Middle frontal gyrus (tissue), 1 donor: ENCODE results near the gene KRTAP5-6.
"Not testable (repeated sequence)": the region's sequence is repeated elsewhere in the genome, so short reads cannot be mapped to it uniquely, and the experiment has no call there.

ENCODE experiments used
- DNase-seq: peaks from one replicate; pipeline ENCODE4 v3.0.0-alpha.2; 2015; ENCODE audit warnings: low spot score; ENCODE audit errors: extremely low spot score

Gene KRTAP5-6

DNA sequence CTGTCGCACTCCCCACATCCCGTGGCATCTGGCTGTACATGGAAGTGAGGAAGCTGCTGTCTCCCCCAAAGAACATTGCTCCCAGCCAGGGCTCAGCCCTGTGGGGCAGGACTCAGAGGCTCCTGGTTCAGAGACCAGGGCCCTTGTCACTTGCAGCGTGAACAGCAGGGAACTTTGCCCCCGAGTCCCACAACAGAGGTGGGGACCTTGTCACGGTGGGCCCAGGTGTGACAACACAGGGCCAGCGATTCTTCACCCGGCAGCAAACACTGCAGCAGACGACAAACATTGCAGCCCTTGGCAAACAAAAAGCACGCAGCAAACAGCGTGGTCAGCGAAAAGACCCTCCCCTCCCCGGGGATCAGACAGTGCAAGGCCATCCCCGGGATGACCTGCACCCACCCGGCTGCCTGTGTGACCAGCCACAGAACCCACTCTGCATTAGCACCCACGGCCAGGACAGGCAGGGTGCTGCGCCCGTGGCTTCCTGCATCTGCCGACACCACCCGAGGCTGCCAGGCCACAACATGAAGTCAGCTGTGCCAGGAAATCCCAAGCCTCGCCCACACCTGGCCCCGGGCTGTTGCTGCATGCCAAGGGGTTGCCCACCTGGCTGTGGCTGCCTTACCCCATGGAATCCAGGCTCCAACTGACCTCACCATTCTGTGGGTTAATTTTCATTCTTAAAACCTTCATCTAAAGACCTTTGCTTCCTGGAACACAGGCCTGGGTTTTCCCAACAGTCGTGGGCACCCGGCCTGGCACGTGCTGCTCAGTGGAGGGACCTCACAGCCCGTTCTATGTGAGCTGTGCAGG, 35.3 kb upstream of the KRTAP5-6 start:
- not testable (repeated sequence) for DNase-seq

DNA sequence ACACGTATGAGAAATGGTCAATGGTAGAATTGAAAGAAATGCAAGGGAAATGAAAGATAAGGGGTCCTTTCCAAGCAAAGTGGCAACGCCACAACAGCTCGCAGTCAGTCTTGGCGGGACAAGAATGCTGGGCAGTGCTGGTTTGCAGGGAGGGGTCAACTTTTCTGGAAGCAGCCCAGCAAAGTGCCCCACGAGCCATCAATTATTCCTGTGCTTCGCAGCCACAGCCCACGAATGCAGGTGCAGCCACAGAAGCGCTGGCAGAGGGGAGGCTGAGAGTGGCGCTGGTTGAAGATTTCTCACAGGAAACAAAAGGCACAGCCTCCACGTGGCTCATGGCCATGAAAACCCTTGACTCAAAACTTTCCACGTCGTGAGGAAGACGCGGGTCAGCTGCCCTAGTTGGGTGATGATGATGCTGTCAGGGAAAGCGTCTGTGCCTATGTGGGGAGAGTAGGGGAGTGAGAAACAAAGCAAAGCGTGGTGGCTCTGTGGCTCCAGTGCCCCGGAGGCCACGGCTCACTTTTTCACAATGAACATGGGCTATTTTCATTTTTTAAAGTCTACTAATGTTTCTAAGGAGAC, 34.2 kb upstream of the KRTAP5-6 start:
- DNase-seq, result not testable (repeated sequence)

- no peak for DNase-seq
Measured at GRCh38 chr11:1665313-1665712, 31.7 kb upstream of the KRTAP5-6 start.

DNA sequence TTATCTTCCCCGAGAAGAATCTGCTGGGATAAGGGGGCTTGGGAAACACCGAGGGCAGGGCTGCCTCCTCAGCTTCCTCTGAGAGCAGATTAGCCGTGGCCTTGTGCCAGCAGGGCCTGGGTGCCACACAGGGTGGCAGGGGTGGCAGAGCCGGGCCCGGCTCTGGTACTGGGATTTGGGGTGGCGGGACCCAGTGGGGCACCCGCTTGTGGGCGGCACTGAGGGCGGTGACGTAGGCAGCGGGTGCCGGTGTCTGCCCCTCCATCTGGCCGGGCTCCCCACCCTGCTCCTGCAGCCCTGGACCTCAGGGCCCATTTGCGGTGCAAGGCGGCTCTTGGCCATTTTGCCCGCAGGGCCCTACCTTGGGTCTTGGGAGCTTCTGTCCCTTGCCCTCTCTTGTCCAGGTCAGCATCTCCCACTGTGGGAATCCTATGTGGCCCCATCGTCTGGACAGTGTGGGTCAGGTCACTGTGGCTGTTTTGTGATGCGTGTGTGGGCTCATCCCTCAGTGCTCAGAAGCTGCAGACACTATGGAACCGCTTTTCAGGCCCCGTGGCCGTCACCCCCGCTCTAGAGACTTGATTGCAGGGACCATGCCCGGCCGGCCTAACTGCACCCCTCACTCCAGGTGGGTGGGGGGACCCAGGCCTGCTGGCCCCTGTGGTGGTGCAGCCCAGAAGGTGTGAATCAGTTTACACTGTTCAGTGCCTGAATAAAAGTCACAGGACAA, 29.7 kb upstream of the KRTAP5-6 start:
- DNase-seq, result no peak

- DNase-seq, result no peak
Measured at GRCh38 chr11:1667906-1668305, 29.1 kb upstream of the KRTAP5-6 start.

DNA sequence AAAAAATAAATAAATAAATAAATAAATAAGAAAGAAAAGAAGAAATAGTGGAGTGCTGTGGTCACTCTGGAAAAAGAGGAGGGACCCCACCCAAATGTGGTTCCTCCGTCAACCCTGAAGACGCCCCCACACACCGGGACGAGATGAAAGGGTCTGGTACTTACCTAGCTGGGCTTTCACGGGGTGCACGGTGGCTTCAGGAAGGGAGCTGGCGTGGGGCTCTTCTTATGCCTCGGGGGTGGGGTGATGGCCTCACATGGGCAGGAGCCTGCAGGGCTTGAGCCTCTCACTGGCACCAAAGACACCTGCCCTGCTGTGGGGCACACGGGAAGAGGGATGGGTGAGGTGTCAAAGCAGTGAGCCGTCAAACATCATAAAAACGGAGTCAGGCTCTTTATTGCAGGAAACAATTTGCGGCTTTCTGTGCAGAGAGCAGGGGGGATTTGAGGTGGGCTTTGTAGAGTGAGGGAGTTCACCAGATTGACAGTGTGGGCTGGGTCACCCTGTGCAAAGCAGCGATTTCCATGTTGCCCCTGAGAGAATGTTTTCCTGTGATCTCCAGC, 28.0 kb upstream of the KRTAP5-6 start:
- DNase-seq, result no peak

GRCh38 chr11:1669546-1670218, 27.3 kb upstream of the KRTAP5-6 start:
- DNase-seq, result no peak

DNA sequence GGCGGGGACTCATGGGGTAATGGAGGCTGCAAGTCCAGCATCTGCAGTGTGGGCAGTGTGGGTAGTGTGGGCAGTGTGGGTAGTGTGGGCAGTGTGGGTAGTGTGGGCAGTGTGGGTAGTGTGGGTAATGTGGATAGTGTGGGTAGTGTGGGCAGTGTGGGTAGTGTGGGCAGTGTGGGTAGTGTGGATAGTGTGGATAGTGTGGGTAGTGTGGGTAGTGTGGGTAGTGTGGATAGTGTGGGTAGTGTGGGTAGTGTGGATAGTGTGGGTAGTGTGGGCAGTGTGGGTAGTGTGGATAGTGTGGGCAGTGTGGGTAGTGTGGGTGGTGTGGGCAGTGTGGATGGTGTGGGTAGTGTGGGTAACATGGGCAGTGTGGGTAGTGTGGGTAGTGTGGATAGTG, 26.5 kb upstream of the KRTAP5-6 start:
- DNase-seq, result not testable (repeated sequence)

GRCh38 chr11:1670905-1671371, 26.1 kb upstream of the KRTAP5-6 start:
- no peak for DNase-seq

DNA sequence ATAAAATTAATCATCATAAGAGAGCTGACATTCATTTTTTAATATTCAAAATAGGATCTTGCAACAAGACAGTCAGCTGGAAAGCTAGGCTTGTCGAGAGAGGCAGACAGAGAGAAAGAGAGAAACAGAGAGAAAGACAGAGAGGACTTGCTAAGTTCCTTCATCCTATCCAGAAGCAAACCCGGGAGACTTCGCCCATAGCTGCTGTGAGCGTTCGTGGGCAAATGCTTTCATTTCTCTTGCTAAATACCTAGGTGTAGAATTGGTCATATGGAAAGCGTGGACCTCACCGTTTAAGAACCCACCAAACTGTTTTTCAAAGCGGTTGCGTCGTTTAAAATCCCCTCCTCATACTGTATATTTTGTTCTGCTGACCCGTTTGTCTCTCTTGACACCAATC, 25.3 kb upstream of the KRTAP5-6 start:
- DNase-seq, result no peak

DNA sequence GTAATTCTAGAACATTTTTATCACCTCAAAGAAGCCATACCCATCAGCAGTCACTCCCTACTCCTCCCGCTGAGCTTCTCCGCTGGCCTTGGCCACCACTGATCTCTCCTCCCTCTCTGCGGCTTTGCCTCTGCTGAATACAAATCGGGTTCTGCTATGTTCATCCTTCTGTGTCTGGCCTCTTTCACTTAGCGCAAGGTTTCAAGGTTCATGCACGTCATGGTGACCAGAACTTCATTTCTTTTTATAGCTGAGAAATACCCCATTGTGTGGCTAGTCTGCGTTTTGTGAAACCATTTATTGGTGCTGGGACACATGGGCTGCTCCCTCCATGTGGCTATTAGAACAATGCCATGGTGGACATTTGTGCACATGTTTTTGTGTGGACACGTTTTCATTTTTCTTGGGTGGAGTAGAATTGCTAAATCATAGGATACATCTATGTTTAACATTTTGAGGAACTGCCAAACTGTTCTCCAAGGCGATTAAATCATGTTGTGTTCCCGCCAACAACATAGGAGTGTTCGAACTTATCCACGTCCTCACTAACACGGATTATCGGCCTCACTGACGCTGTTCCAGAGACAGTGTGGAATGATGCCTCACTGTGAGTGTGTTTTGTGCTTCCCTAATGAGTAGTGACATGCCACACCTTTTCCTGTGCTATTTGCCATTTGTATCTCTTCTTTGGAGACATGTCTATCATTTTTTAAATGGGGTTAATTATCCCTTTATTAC, 24.2 kb upstream of the KRTAP5-6 start:
- no peak for DNase-seq

DNA sequence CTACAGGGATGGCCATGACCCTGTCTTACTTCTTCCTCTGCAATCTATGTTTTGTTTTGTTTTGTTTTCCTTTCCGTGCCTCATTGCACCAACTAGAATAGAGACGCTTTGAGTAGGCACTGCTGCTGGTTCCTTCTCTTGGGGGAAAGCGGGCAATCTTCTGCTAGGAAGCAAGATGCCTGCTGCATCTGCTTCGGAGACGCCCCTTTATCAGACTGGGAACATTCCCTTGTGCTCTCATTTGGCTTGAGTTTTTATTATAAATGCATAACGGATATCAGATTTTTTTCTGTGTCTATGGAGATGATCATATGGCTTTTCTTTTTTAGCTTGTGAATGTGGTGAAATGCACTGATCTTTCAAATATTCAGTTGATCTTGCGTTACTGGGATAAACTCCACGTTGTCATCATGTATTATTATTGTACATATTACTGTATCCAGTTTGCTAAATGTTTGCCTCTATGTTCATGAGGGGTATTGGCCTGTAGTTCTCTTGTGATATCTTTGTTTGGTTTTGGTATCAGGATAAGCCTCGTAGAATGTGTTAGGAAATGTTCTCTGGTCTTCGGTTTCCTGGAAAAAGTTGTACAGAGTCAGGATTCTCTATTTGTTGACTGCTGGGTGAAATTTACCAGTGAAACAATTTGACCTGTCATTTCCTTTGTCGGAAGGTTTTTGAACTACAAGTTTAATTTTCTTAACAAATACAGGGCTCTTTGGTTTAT, 23.4 kb upstream of the KRTAP5-6 start:
- DNase-seq, result no peak

DNA sequence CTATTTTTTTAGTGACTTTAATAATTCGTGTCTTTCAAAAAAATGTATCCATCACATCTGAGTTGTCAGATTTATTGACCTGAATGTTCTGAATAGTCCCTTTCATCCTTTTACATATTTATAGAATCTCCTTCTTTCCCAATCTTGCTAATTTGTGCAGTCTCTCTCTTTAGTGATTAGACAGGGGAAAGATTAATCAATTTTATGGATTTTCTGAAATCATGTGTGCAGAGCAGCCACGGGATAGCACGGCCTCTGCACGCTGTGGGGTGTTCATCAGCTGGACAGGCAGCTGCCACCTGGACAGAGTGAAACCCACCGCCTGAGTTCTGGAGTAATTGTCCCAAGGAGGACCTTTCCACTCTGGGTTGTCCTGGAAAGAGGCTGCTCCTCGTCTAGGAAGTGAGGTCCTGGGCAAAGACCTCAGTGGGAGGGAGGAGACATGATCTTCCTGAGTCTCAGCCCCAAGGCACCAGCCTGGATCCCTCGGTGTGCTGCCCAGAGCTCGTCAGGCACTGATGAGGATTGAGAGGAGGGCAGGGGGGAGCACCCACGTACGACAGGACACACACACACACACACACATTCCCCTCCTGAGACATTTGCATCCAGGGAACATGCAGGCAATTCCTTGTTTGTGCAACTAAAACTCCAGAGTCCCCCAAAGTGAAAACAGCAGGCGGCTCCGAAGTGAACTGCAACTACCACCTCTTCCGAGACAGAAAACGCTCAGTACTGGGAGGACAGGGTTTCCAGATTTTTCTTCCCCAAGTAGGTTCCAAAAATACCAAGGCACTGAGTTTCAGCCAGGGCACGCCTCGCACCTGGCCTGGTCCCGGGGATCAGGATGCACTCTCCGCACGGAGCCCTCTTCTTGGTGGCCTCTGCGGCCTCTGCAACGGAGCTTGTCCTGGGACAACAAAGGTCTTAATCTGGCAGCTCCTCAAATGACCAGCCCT, 22.5 kb upstream of the KRTAP5-6 start:
- DNase-seq, result no peak

- no peak for DNase-seq
Measured at GRCh38 chr11:1675536-1676228, 21.3 kb upstream of the KRTAP5-6 start.

GRCh38 chr11:1676229-1676740, 20.7 kb upstream of the KRTAP5-6 start:
- no peak for DNase-seq

- no peak for DNase-seq
Measured at GRCh38 chr11:1679881-1680280, 17.1 kb upstream of the KRTAP5-6 start.

GRCh38 chr11:1682225-1682905, 14.6 kb upstream of the KRTAP5-6 start:
- DNase-seq, result no peak
